IPS DF 19.7 (cell line): ENCODE data around the gene RET.

ENCODE experiments used
- DNase-seq: peaks from one replicate; pipeline ENCODE4 v3.0.0-alpha.2; 2013; ENCODE audit warnings: low read depth, low spot score

RET gene

GRCh38 chr10:43044961-43045621 lies 31.8 kb upstream of the RET start:
- DNase-seq, result no peak

GRCh38 chr10:43045631-43046287 lies 31.1 kb upstream of the RET start:
- no peak for DNase-seq

- DNase-seq, result no peak
These were observed 30.4 kb upstream of the RET start for GRCh38 chr10:43046288-43046991.

- no peak for DNase-seq
These were observed 29.4 kb upstream of the RET start for GRCh38 chr10:43047288-43047970.

GRCh38 chr10:43048301-43049051 lies 28.4 kb upstream of the RET start:
- no peak for DNase-seq

GRCh38 chr10:43049081-43049551 lies 27.8 kb upstream of the RET start:
- DNase-seq, result no peak

- no peak for DNase-seq
These were observed 26.9 kb upstream of the RET start for GRCh38 chr10:43050011-43050410.

- DNase-seq, result no peak
These were observed 23.0 kb upstream of the RET start for GRCh38 chr10:43053825-43054224.

GRCh38 chr10:43054593-43054992 lies 22.3 kb upstream of the RET start:
- no peak for DNase-seq

GRCh38 chr10:43055217-43055616 lies 21.7 kb upstream of the RET start:
- no peak for DNase-seq

- DNase-seq, result no peak
These were observed 20.8 kb upstream of the RET start for GRCh38 chr10:43055991-43056567.

- DNase-seq, result no peak
These were observed 20.3 kb upstream of the RET start for GRCh38 chr10:43056568-43057011.

GRCh38 chr10:43057231-43057711 lies 19.6 kb upstream of the RET start:
- DNase-seq, result no peak

GRCh38 chr10:43057831-43058340 lies 19.0 kb upstream of the RET start:
- no peak for DNase-seq

GRCh38 chr10:43058716-43059335 lies 18.0 kb upstream of the RET start:
- DNase-seq, result no peak

- DNase-seq, result no peak
These were observed 17.5 kb upstream of the RET start for GRCh38 chr10:43059336-43059720.

- DNase-seq, result no peak
These were observed 17.0 kb upstream of the RET start for GRCh38 chr10:43059828-43060227.

- DNase-seq, result no peak
These were observed 16.6 kb upstream of the RET start for GRCh38 chr10:43060291-43060690.

- no peak for DNase-seq
These were observed 15.5 kb upstream of the RET start for GRCh38 chr10:43061331-43061730.

GRCh38 chr10:43061760-43062159 lies 15.1 kb upstream of the RET start:
- no peak for DNase-seq
